GM12878 (cell line): ENCODE results near the gene STARD3. TPM values are rescaled to one million over a fixed set of nuclear protein-coding genes. Genes with fewer than 3 reads are reported as not detected.

ENCODE experiments used
- ATAC-seq: fragments of 200-7000 bp; cut with Tn5 transposase; 3 replicates; pipeline ENCODE4 v1.9.1; 2020; ENCODE audit warnings: mild to moderate bottlenecking, moderate library complexity
- BruUV-seq: library from RNA; stranded (reverse); fragments of 400-500 nt; replicated peaks from 2 replicates; lab custom pipeline; 2021; lab: Mats Ljungman, UMichigan
- CTCF ChIA-PET: fragments of 300-600 bp; sonication (Branson Sonifier 250); formaldehyde crosslinking; extraction: SDS; loops from one replicate; lab custom pipeline; 2021; ENCODE audit warnings: inconsistent platforms; lab: Yijun Ruan, JAX
- POLR2A ChIA-PET: fragments of 350-600 bp; formaldehyde crosslinking; extraction: SDS; loops from one replicate; lab custom pipeline; 2021; ENCODE audit warnings: inconsistent platforms; lab: Charles Lee
- RAD21 ChIA-PET: fragments of 300-600 bp; sonication (Branson Sonifier 250); formaldehyde crosslinking; loops from one replicate; lab custom pipeline; 2023; ENCODE audit warnings: antibody characterized with exemption; ENCODE audit not compliant: unreplicated experiment; lab: Charles Lee
- SMC1A ChIA-PET: fragments of 300-600 bp; sonication (Branson Sonifier 250); formaldehyde crosslinking; loops from one replicate; lab custom pipeline; 2023; ENCODE audit not compliant: unreplicated experiment, uncharacterized antibody; lab: Charles Lee
- DNase-seq: peaks from one replicate; pipeline ENCODE4 v3.0.0-alpha.2; 2011; ENCODE audit warnings: low read depth, low spot score
- FAIRE-seq: peaks from 3 replicates; lab custom pipeline; 2011; peaks lifted over from hg19 to GRCh38; lab: Jason Lieb, UNC
- H2AFZ ChIP-seq: 2 replicates; pipeline ENCODE4 v1.6.0; 2011; ENCODE audit warnings: low read depth, low read length, control low read depth; ENCODE audit not compliant: control insufficient read depth
- H3K27ac ChIP-seq: 2 replicates; pipeline ENCODE4 v1.5.1; 2011; ENCODE audit warnings: control low read depth; ENCODE audit not compliant: control insufficient read depth, insufficient read depth
- H3K27me3 ChIP-seq, 2 experiments: replicated peaks in 1 of 2; 2 replicates each; pipeline versions ENCODE4 v1.6.0 to v1.6.1; 2011; ENCODE audit warnings: low read length in 1 of 2; ENCODE audit not compliant: control insufficient read depth in 2 of 2, insufficient read depth in 2 of 2
- H3K36me3 ChIP-seq, 2 experiments: 2 replicates each; pipeline ENCODE4 v1.5.1; 2011; ENCODE audit warnings: low read length in 1 of 2; ENCODE audit not compliant: control insufficient read depth in 2 of 2, insufficient read depth in 2 of 2
- H3K4me1 ChIP-seq: 2 replicates; pipeline ENCODE4 v1.6.1; 2011; ENCODE audit warnings: mild to moderate bottlenecking, low read length, moderate library complexity, mixed read lengths; ENCODE audit not compliant: control insufficient read depth, insufficient read depth
- H3K4me2 ChIP-seq: 2 replicates; pipeline ENCODE4 v1.6.0; 2011; ENCODE audit warnings: control low read depth; ENCODE audit not compliant: control insufficient read depth, insufficient read depth
- H3K4me3 ChIP-seq: fragments of 200-600 bp; sonication (generic); 2 replicates; pipeline ENCODE4 v1.5.1; 2016
- H3K79me2 ChIP-seq: 2 replicates; pipeline ENCODE4 v1.6.0; 2011; ENCODE audit warnings: low read length; ENCODE audit not compliant: control insufficient read depth, insufficient read depth
- H3K9ac ChIP-seq: 2 replicates; pipeline ENCODE4 v1.8.0; 2011; ENCODE audit warnings: low read length, control low read depth, mixed read lengths; ENCODE audit not compliant: control insufficient read depth, insufficient read depth
- H3K9me3 ChIP-seq: replicated peaks from 3 replicates; pipeline ENCODE4 v1.5.1; 2011; ENCODE audit warnings: mild to moderate bottlenecking, low read length; ENCODE audit not compliant: control insufficient read depth, insufficient read depth
- H4K20me1 ChIP-seq: 2 replicates; pipeline ENCODE4 v1.6.0; 2011; ENCODE audit not compliant: control insufficient read depth, insufficient read depth
- ATF3 ChIP-seq: IDR thresholded peaks from 2 replicates; pipeline ENCODE4 v1.6.1; 2011; ENCODE audit warnings: low read depth, mild to moderate bottlenecking, low read length, moderate library complexity, borderline replicate concordance; ENCODE audit errors: extremely low read depth
- CBFB ChIP-seq: IDR thresholded peaks from 2 replicates; pipeline ENCODE4 v1.6.1; 2016; ENCODE audit warnings: antibody characterized with exemption, low read depth
- E2F8 ChIP-seq: fragments of 450-650 bp; IDR thresholded peaks from 2 replicates; pipeline ENCODE4 v1.6.1; 2018; ENCODE audit warnings: mild to moderate bottlenecking, low read depth, moderate library complexity; ENCODE audit not compliant: partially characterized antibody
- EED ChIP-seq: sonication (generic); IDR thresholded peaks from 2 replicates; pipeline ENCODE4 v1.6.1; 2016; ENCODE audit warnings: antibody characterized with exemption, low read depth
- GABPA ChIP-seq: IDR thresholded peaks from 2 replicates; pipeline ENCODE4 v1.6.1; 2014; ENCODE audit warnings: antibody characterized with exemption, low read depth, mild to moderate bottlenecking, inconsistent platforms
- NR2C2 ChIP-seq: IDR thresholded peaks from 2 replicates; pipeline ENCODE4 v1.6.1; 2011; ENCODE audit warnings: borderline replicate concordance, low read depth; ENCODE audit not compliant: control insufficient read depth, insufficient read length
- REST ChIP-seq: IDR thresholded peaks from 2 replicates; pipeline ENCODE4 v1.6.1; 2012; ENCODE audit warnings: mild to moderate bottlenecking, low read depth, low read length
- SMARCA5 ChIP-seq: fragments of 450-650 bp; IDR thresholded peaks from 2 replicates; pipeline ENCODE4 v1.6.1; 2017; ENCODE audit warnings: mild to moderate bottlenecking
- TCF3 ChIP-seq: IDR thresholded peaks from 2 replicates; pipeline ENCODE4 v1.6.1; 2012; ENCODE audit warnings: low read depth, mild to moderate bottlenecking, low read length, borderline replicate concordance; ENCODE audit not compliant: insufficient read depth
- USF1 ChIP-seq: IDR thresholded peaks from 2 replicates; pipeline ENCODE4 v1.6.1; 2011; ENCODE audit warnings: borderline replicate concordance, low read depth, mild to moderate bottlenecking, moderate library complexity, mixed read lengths, low read length; ENCODE audit not compliant: insufficient read depth; ENCODE audit errors: extremely low read length
- ZBED1 ChIP-seq: IDR thresholded peaks from 2 replicates; pipeline ENCODE4 v1.6.1; 2016; ENCODE audit warnings: borderline replicate concordance
- ZBTB40 ChIP-seq: fragments of 450-650 bp; IDR thresholded peaks from 2 replicates; pipeline ENCODE4 v1.6.1; 2016; ENCODE audit warnings: mild to moderate bottlenecking, moderate library complexity, borderline replicate concordance
- WGBS: methylation state at CpG from one replicate; pipeline ENCODE4 v1.1.6; 2016; ENCODE audit warnings: low lambda C conversion rate; ENCODE audit not compliant: insufficient replicate concordance, insufficient coverage; ENCODE audit errors: missing lambda C conversion rate; 5-methylcytosine and 5-hydroxymethylcytosine counted together
- in situ Hi-C: fragments of 300-500 bp; cut with MboI; formaldehyde crosslinking; loops from 9 replicates; pipeline ENCODE4 v1.14.3; 2018; ENCODE audit warnings: mixed read lengths
- intact Hi-C: fragments of 100-400 bp; cut with micrococcal nuclease; formaldehyde crosslinking; loops from one replicate; pipeline ENCODE4 v1.14.2; 2022; ENCODE audit not compliant: unreplicated experiment
- polyA plus RNA-seq, 11 experiments: library from polyadenylated mRNA; depleted of rRNA in 4 of 11; unstranded in 6 of 11; stranded (reverse) in 5 of 11; fragments of >200 nt; fragmentation: Nextera tagmentation in 4 of 11; fragmentation: Illumina TruSeq in 1 of 11; extraction: Ambion mirVana in 4 of 11; extraction: Trizol in 1 of 11; gene quantifications; 1 replicate in 1 of 11; 2 replicates in 10 of 11; pipeline versions ENCODE4 v1.2.1 to v1.2.3, GENCODE V29; 2011 to 2016; ENCODE audit warnings: inconsistent platforms in 2 of 11, missing spikeins in 2 of 11, low read depth in 1 of 11
- total RNA-seq, 4 experiments: library from RNA; depleted of rRNA in 3 of 4; stranded (reverse); fragments of >200 nt in 3 of 4; fragmentation: Illumina TruSeq in 1 of 4; extraction: Trizol in 1 of 4; gene quantifications; 2 replicates each; pipeline versions ENCODE4 v1.2.1 to v1.2.3, GENCODE V29; 2013 to 2021

The STARD3 gene
- total and polyA plus RNA-seq, 10 of the 15 experiments (the other 5 are each of a cell fraction or from before 2014, with no cell fraction given): 0.08 to 62.7 (median 27.5) TPM

GRCh38 chr17:39711851-39712250, 74.9 kb downstream of the STARD3 start:
- H3K4me2 ChIP-seq: no peak overlapping the region
- no peaks in the 10 kb centered on the region for H4K20me1 ChIP-seq
- no peak overlapping the region for H2AFZ ChIP-seq
- in situ Hi-C loops: no loop called here
- WGBS: 58% methylated on average over 10 of the region's 10 CpGs
- FAIRE-seq (no peak), ATAC-seq (no peak), DNase-seq (no peak)
- intact Hi-C loops: no loop called here
- no peaks in the 10 kb centered on the region for H3K79me2 ChIP-seq
- no TSS peak for BruUV-seq
- H3K36me3 ChIP-seq: no peaks in the 10 kb centered on the region
- ChIA-PET CTCF (no interaction called here), RAD21 (interaction anchor here (0.7 kb wide), 1 partner anchor 611 kb away, joined by 3 read pairs; no protein-coding TSS in a partner anchor), SMC1A (no interaction called here), POLR2A (no interaction called here)
- no peak overlapping the region for H3K27ac ChIP-seq
- H3K4me3 ChIP-seq: no peak overlapping the region
- no peak overlapping the region for H3K9ac ChIP-seq
- H3K9me3 ChIP-seq: no peaks in the 10 kb centered on the region
- H3K4me1 ChIP-seq: no peaks in the 10 kb centered on the region
- H3K27me3 ChIP-seq: peaks cover 0 to 1% of the 10 kb centered on the region in 2 experiments; a peak in 1 of 4 replicates
- TF ChIP-seq SMARCA5: no peak
- TF ChIP-seq USF1: no peak
- TF ChIP-seq EED: no peak
- TF ChIP-seq NR2C2: no peak
- no peak for TF ChIP-seq ATF3
- no peak for TF ChIP-seq REST
- no peak for TF ChIP-seq CBFB
- TF ChIP-seq ZBED1: no peak
- no peak for TF ChIP-seq TCF3
- no peak for TF ChIP-seq GABPA
- no peak for TF ChIP-seq E2F8
- TF ChIP-seq ZBTB40: no peak
